ENCODE results near the gene STRBP.
A peak's percentile ranks its signal among the peaks of the same experiment; 100 is the strongest.
"Not testable (repeated sequence)": the region's sequence is repeated elsewhere in the genome, so short reads cannot be mapped to it uniquely, and the experiment has no call there.

STRBP gene

GRCh38 chr9:123246534-123246933 is 21.9 kb downstream of the STRBP start:
- DNase-seq: no peak

GRCh38 chr9:123239726-123240125 is 28.7 kb downstream of the STRBP start:
- no peak for DNase-seq

- no peak for DNase-seq
These were observed 30.0 kb downstream of the STRBP start for GRCh38 chr9:123238365-123238764.

- DNase-seq: no peak
These were observed 31.2 kb downstream of the STRBP start for GRCh38 chr9:123237220-123237619.

- no peak for DNase-seq
These were observed 32.9 kb downstream of the STRBP start for GRCh38 chr9:123235448-123235847.

GRCh38 chr9:123234853-123235252 is 33.5 kb downstream of the STRBP start:
- no peak for DNase-seq

- no peak for DNase-seq
These were observed 36.1 kb downstream of the STRBP start for GRCh38 chr9:123232332-123232731.

GRCh38 chr9:123231421-123231820 is 37.0 kb downstream of the STRBP start:
- no peak for DNase-seq

- no peak for DNase-seq
These were observed 39.4 kb downstream of the STRBP start for GRCh38 chr9:123228967-123229366.

GRCh38 chr9:123225995-123226394 is 42.4 kb downstream of the STRBP start:
- DNase-seq: no peak

GRCh38 chr9:123225374-123225813 is 43.0 kb downstream of the STRBP start:
- peak; percentile 32 to 44 for DNase-seq

GRCh38 chr9:123220127-123220526 is 48.3 kb downstream of the STRBP start:
- DNase-seq: no peak

GRCh38 chr9:123218831-123219230 is 49.6 kb downstream of the STRBP start:
- no peak for DNase-seq

- no peak for DNase-seq
These were observed 51.2 kb downstream of the STRBP start for GRCh38 chr9:123217128-123217654.

GRCh38 chr9:123216251-123216797 is 52.1 kb downstream of the STRBP start:
- no peak for DNase-seq

GRCh38 chr9:123211081-123211480 is 57.3 kb downstream of the STRBP start:
- no peak for DNase-seq

- DNase-seq: no peak
These were observed 59.7 kb downstream of the STRBP start for GRCh38 chr9:123208626-123209174.

GRCh38 chr9:123206065-123206464 is 62.3 kb downstream of the STRBP start:
- no peak for DNase-seq

GRCh38 chr9:123201083-123201482 is 67.3 kb downstream of the STRBP start:
- no peak for DNase-seq

GRCh38 chr9:123200469-123200868 is 67.9 kb downstream of the STRBP start:
- not testable (repeated sequence) for DNase-seq

GRCh38 chr9:123196124-123196523 is 72.3 kb downstream of the STRBP start:
- no peak for DNase-seq

GRCh38 chr9:123194023-123194422 is 74.4 kb downstream of the STRBP start:
- DNase-seq: no peak

- no peak for DNase-seq
These were observed 76.7 kb downstream of the STRBP start for GRCh38 chr9:123191680-123192079.

GRCh38 chr9:123191260-123191659 is 77.1 kb downstream of the STRBP start:
- DNase-seq: no peak

- DNase-seq: no peak
These were observed 81.3 kb downstream of the STRBP start for GRCh38 chr9:123187131-123187530.

All from stimulated activated CD4-positive, alpha-beta T cell treated with anti-CD3 and anti-CD28 coated beads, Interleukin-2, amount 100 ng/mL, for 48 hours (primary cell).